ENCODE measurements around the gene CD36.

GRCh38 chr7:80662252-80662651 lies 23.8 kb downstream of the CD36 start:
- TF ChIP-seq SIN3A (IDR thresholded peaks at IDR 0.05; ENCODE audit: low read depth, low read length) (no peak), CTCF (IDR thresholded peaks at IDR 0.05 in 2 of 3, conservative IDR thresholded peaks at IDR 0.05 in 1 of 3; ENCODE audit: control insufficient read depth in 2 of 3, extremely low read depth in 1 of 3, insufficient read depth in 1 of 3, low read depth in 3 of 3, low read length in 3 of 3) (no peak), PKNOX1 (IDR thresholded peaks at IDR 0.05) (no peak), KDM1A (IDR thresholded peaks at IDR 0.05; ENCODE audit: borderline replicate concordance) (no peak), RBBP5 (conservative IDR thresholded peaks at IDR 0.05) (no peak), TCF12 (IDR thresholded peaks at IDR 0.05; ENCODE audit: low read depth, low read length) (no peak), ZBTB40 (IDR thresholded peaks at IDR 0.05; ENCODE audit: borderline replicate concordance) (no peak), MXI1 (IDR thresholded peaks at IDR 0.05; ENCODE audit: low read depth, low read length) (no peak), POLR2AphosphoS2 (IDR thresholded peaks at IDR 0.05; ENCODE audit: low read depth, low read length) (no peak), E2F4 (IDR thresholded peaks at IDR 0.05; ENCODE audit: low read depth, low read length) (no peak), POLR2AphosphoS5 (IDR thresholded peaks at IDR 0.05; ENCODE audit: low read length) (no peak)
